Left lung (tissue), 10 donors: ENCODE results near the gene KPNB1. TPM values are rescaled to one million over a fixed set of nuclear protein-coding genes. Genes with fewer than 3 reads are reported as not detected.

ENCODE experiments used
- ATAC-seq: fragments of 200-7000 bp; cut with Tn5 transposase; one replicate; pipeline ENCODE4 v1.9.1; 2020; ENCODE audit warnings: moderate library complexity
- DNase-seq, 4 donors: peaks; one replicate each; pipeline ENCODE4 v3.0.0-alpha.2; 2013 to 2020
- H3K27ac ChIP-seq, 2 donors: fragments of 200-600 bp; sonication (generic) in 1 of 2; one replicate each; pipeline versions ENCODE4 v1.5.0 to v1.8.0; 2020 to 2021
- H3K27me3 ChIP-seq, 2 donors: fragments of 200-600 bp; sonication (generic) in 1 of 2; one replicate each; pipeline versions ENCODE4 v1.5.0 to v1.8.0; 2020 to 2021
- H3K36me3 ChIP-seq, 2 donors: fragments of 200-600 bp; sonication (generic) in 1 of 2; one replicate each; pipeline versions ENCODE4 v1.5.0 to v1.8.0; 2020 to 2021
- H3K4me1 ChIP-seq, 2 donors: fragments of 200-600 bp; one replicate each; pipeline ENCODE4 v1.8.0; 2021
- H3K4me3 ChIP-seq, 2 donors: fragments of 200-600 bp; sonication (generic) in 1 of 2; one replicate each; pipeline versions ENCODE4 v1.5.0 to v1.8.0; 2020 to 2021; ENCODE audit warnings: mild to moderate bottlenecking in 1 of 2
- H3K9me3 ChIP-seq, 2 donors: fragments of 200-600 bp; sonication (generic) in 1 of 2; one replicate each; pipeline versions ENCODE4 v1.5.0 to v1.8.0; 2020 to 2021
- CTCF ChIP-seq, 2 donors: fragments of 200-600 bp; sonication (generic) in 1 of 2; IDR thresholded peaks; one replicate each; pipeline versions ENCODE4 v1.5.0 to v1.8.0; 2021; ENCODE audit warnings: antibody characterized with exemption in 2 of 2
- intact Hi-C, 2 donors: fragments of 100-400 bp; cut with DNase I; formaldehyde crosslinking; loops; one replicate each; pipeline versions ENCODE4 v1.11.2 to v1.14.2; 2022
- polyA plus RNA-seq, 6 donors: library from polyadenylated mRNA; unstranded; fragments of 120-200 nt; gene quantifications; one replicate each; pipeline ENCODE4 v1.2.1, GENCODE V29; 2013; ENCODE audit not compliant: insufficient read length in 6 of 6
- total RNA-seq, 2 donors: library from RNA; stranded (reverse); fragmentation: NEBNext Ultra II Directional; extraction: Animal tissue kit (Norgen Biotek cat#: 25700); gene quantifications; one replicate each; pipeline ENCODE4 v1.2.1, GENCODE V29; 2021
- donor health status: DM: no; HTN: yes; CAD: no.
- donor health status: DM: no; HTN: no; CAD: no.

The KPNB1 gene
- total and polyA plus RNA-seq, 8 donors: 195 to 305 (median 248) TPM

- Histone ChIP-seq H3K36me3 (peaks cover 0 to 22% of the 10 kb centered on the region in 2 donors), H3K4me1 (no peaks in the 10 kb centered on the region), H3K27me3 (no peaks in the 10 kb centered on the region), H3K9me3 (no peaks in the 10 kb centered on the region), H3K27ac (no peak overlapping the region), H3K4me3 (no peak overlapping the region)
- ATAC-seq (no peak), DNase-seq (no peak)
- TF ChIP-seq CTCF (IDR thresholded peaks at IDR 0.05): no peak
- intact Hi-C loops: no loop called here
Observed at GRCh38 chr17:47634870-47635269, 14.8 kb upstream of the KPNB1 start.

GRCh38 chr17:47635734-47636133 lies 14.0 kb upstream of the KPNB1 start:
- Histone ChIP-seq H3K27me3 (no peaks in the 10 kb centered on the region), H3K27ac (no peak overlapping the region), H3K9me3 (no peaks in the 10 kb centered on the region), H3K4me3 (no peak overlapping the region), H3K4me1 (no peaks in the 10 kb centered on the region), H3K36me3 (peaks cover 0 to 22% of the 10 kb centered on the region in 2 donors)
- ATAC-seq: no peak
- intact Hi-C loops: no loop called here
- no peak for TF ChIP-seq CTCF (IDR thresholded peaks at IDR 0.05)
- DNase-seq: no peak

GRCh38 chr17:47636273-47637030 lies 13.3 kb upstream of the KPNB1 start:
- Histone ChIP-seq H3K36me3 (peaks cover 0 to 22% of the 10 kb centered on the region in 2 donors), H3K27me3 (no peaks in the 10 kb centered on the region), H3K27ac (no peak overlapping the region), H3K9me3 (no peaks in the 10 kb centered on the region), H3K4me3 (no peak overlapping the region), H3K4me1 (no peaks in the 10 kb centered on the region)
- ATAC-seq (no peak), DNase-seq (no peak)
- intact Hi-C loops: no loop called here
- no peak for TF ChIP-seq CTCF (IDR thresholded peaks at IDR 0.05)

GRCh38 chr17:47638903-47639302 lies 10.8 kb upstream of the KPNB1 start:
- no peaks in the 10 kb centered on the region for H3K9me3 ChIP-seq
- ATAC-seq: no peak
- no peaks in the 10 kb centered on the region for H3K27me3 ChIP-seq
- no peak for TF ChIP-seq CTCF (IDR thresholded peaks at IDR 0.05)
- DNase-seq: no peak
- intact Hi-C loops: no loop called here
- H3K27ac ChIP-seq: no peak overlapping the region
- no peak overlapping the region for H3K4me3 ChIP-seq
- H3K4me1 ChIP-seq: peaks cover 0 to under 1% of the 10 kb centered on the region in 2 donors
- peaks cover 0 to 22% of the 10 kb centered on the region in 2 donors for H3K36me3 ChIP-seq

GRCh38 chr17:47640076-47640475 lies 9.6 kb upstream of the KPNB1 start:
- no peak overlapping the region for H3K4me3 ChIP-seq
- peaks cover 0 to 11% of the 10 kb centered on the region in 2 donors for H3K4me1 ChIP-seq
- no peak for TF ChIP-seq CTCF (IDR thresholded peaks at IDR 0.05)
- H3K27ac ChIP-seq: no peak overlapping the region
- peaks cover 0 to 16% of the 10 kb centered on the region in 2 donors for H3K36me3 ChIP-seq
- ATAC-seq: no peak
- intact Hi-C loops: no loop called here
- no peak for DNase-seq
- no peaks in the 10 kb centered on the region for H3K27me3 ChIP-seq
- H3K9me3 ChIP-seq: no peaks in the 10 kb centered on the region
